ENCODE results near the gene KANSL1. TPM values are rescaled to one million over a fixed set of nuclear protein-coding genes. Genes with fewer than 3 reads are reported as not detected.

KANSL1 gene
- total and polyA plus RNA-seq, 9 of the 15 experiments (the other 6 are each of a cell fraction or from before 2014, with no cell fraction given), result 3.6 to 55.4 (median 31.8) TPM

GRCh38 chr17:46009681-46010596 lies 183.3 kb downstream of the KANSL1 start (continued):
- TF ChIP-seq ATF2 (CRISPR knock-in tag; IDR thresholded peaks at IDR 0.05), result no peak

- H3K9ac ChIP-seq (ENCODE audit: insufficient read depth in 1 of 2, low read depth in 2 of 2, low read length in 2 of 2), result no peak overlapping the region; a peak in 1 of 4 replicates
- intact Hi-C loops (cut with micrococcal nuclease), result no loop called here
- ChIA-PET POLR2A (interaction anchor here (0.6 kb wide), 1 partner anchor 8 kb away, joined by 4 read pairs; no protein-coding TSS in a partner anchor), CTCF (ENCODE audit: low intra/inter-chr PET ratio) (no interaction called here)
- TF ChIP-seq AFF4 (CRISPR knock-in tag; IDR thresholded peaks at IDR 0.05) (no peak), REST (IDR thresholded peaks at IDR 0.05; ENCODE audit: borderline replicate concordance) (no peak), REST (CRISPR knock-in tag; IDR thresholded peaks at IDR 0.05; ENCODE audit: low read depth) (no peak), TAF15 (IDR thresholded peaks at IDR 0.05; ENCODE audit: low read depth, low read length) (no peak)
- H3K36me3 ChIP-seq (ENCODE audit: control insufficient read depth, insufficient read depth, low read length), result no peaks in the 10 kb centered on the region
- no peak overlapping the region for H3K4me2 ChIP-seq (ENCODE audit: insufficient read depth, low read length)
- H3K79me2 ChIP-seq (ENCODE audit: control insufficient read depth, insufficient read depth, low read length), result no peaks in the 10 kb centered on the region
- H3K27me3 ChIP-seq (ENCODE audit: control insufficient read depth in 2 of 2, insufficient read depth in 2 of 2, low read length in 2 of 2), result peaks cover 3 to 34% of the 10 kb centered on the region in 2 experiments; a peak in 3 of 5 replicates
- H4K20me1 ChIP-seq (replicated peaks; ENCODE audit: control insufficient read depth, insufficient read depth, low read length), result peaks cover 3% of the 10 kb centered on the region; the same call in 1 of the 2 replicates
- no TSS peak for BruUV-seq (replicated peaks)
- H3K9me3 ChIP-seq (replicated peaks; ENCODE audit: control insufficient read depth, insufficient read depth, low read depth, low read length), result no peaks in the 10 kb centered on the region
- FAIRE-seq, result no peak
- H3K9me1 ChIP-seq (ENCODE audit: control insufficient read depth, insufficient read depth, low read length), result no peaks in the 10 kb centered on the region
- no peak overlapping the region for H3K4me3 ChIP-seq
- no peak for ATAC-seq
- no peak for DNase-seq (ENCODE audit: extremely low read depth in 1 of 4, low spot score in 3 of 4)
- no peak overlapping the region for H2AFZ ChIP-seq (ENCODE audit: low read depth, low read length)
- in situ Hi-C loops (cut with MboI), result loop anchor here (10.0 kb wide), 1 partner anchor 276 kb away; no protein-coding TSS in a partner anchor
- H3K4me1 ChIP-seq (replicated peaks in 1 of 2; ENCODE audit: control insufficient read depth in 2 of 2, insufficient read depth in 2 of 2, low read length in 2 of 2), result peaks cover 0 to 31% of the 10 kb centered on the region in 2 experiments; a peak in 4 of 5 replicates
- 32% methylated on average over 9 of the region's 9 CpGs for WGBS (ENCODE audit: insufficient coverage, low coverage, missing lambda C conversion rate)
- H3K27ac ChIP-seq (ENCODE audit: extremely low read depth, low read depth, low read length), result no peak overlapping the region
Observed at GRCh38 chr17:46008591-46008990, 184.6 kb downstream of the KANSL1 start.

All from K562 (cell line).